Liver (tissue), 9 donors: ENCODE measurements around the gene MED19. TPM values are rescaled to one million over a fixed set of nuclear protein-coding genes. Genes with fewer than 3 reads are reported as not detected.
A peak's percentile ranks its signal among the peaks of the same experiment; 100 is the strongest.

Experiments used
- DNase-seq: peaks from one replicate; pipeline ENCODE4 v3.0.0-alpha.2; 2017; ENCODE audit warnings: low spot score
- H3K27ac ChIP-seq, 2 donors: one replicate each; pipeline ENCODE4 v1.7.0; 2013; ENCODE audit warnings: inconsistent platforms in 2 of 2, low read length in 2 of 2, control low read depth in 1 of 2, low read depth in 1 of 2, mild to moderate bottlenecking in 1 of 2
- H3K27me3 ChIP-seq, 4 donors: one replicate each; pipeline versions ENCODE4 v1.6.1 to v1.7.0; 2013; ENCODE audit warnings: low read length in 3 of 4, inconsistent platforms in 1 of 4, mild to moderate bottlenecking in 1 of 4, moderate library complexity in 1 of 4; ENCODE audit not compliant: control insufficient read depth in 4 of 4, insufficient read depth in 4 of 4
- H3K36me3 ChIP-seq, 4 donors: one replicate each; pipeline versions ENCODE4 v1.6.1 to v1.7.0; 2013; ENCODE audit warnings: low read length in 3 of 4, mild to moderate bottlenecking in 3 of 4, low read depth in 1 of 4, moderate library complexity in 1 of 4; ENCODE audit not compliant: control insufficient read depth in 4 of 4, insufficient read depth in 3 of 4
- H3K4me1 ChIP-seq, 4 donors: one replicate each; pipeline versions ENCODE4 v1.6.1 to v1.7.0; 2013; ENCODE audit warnings: low read length in 3 of 4, mild to moderate bottlenecking in 3 of 4, moderate library complexity in 1 of 4; ENCODE audit not compliant: control insufficient read depth in 4 of 4, insufficient read depth in 4 of 4
- H3K4me3 ChIP-seq, 3 donors: one replicate each; pipeline versions ENCODE4 v1.6.1 to v1.7.0; 2013; ENCODE audit warnings: low read length in 3 of 3, control low read depth in 1 of 3, low read depth in 1 of 3, mild to moderate bottlenecking in 1 of 3
- H3K9ac ChIP-seq, 2 donors: one replicate each; pipeline ENCODE4 v1.7.0; 2013; ENCODE audit warnings: low read length in 2 of 2, mild to moderate bottlenecking in 2 of 2, moderate library complexity in 2 of 2, control low read depth in 1 of 2, low read depth in 1 of 2
- H3K9me3 ChIP-seq, 4 donors: one replicate each; pipeline versions ENCODE4 v1.6.1 to v1.7.0; 2013; ENCODE audit warnings: low read length in 3 of 4; ENCODE audit not compliant: control insufficient read depth in 4 of 4
- EGR1 ChIP-seq, 2 donors: IDR thresholded peaks; 2 replicates each; pipeline ENCODE4 v1.6.1; 2016 to 2018; ENCODE audit warnings: antibody characterized with exemption in 2 of 2, low read depth in 2 of 2
- FOXA1 ChIP-seq: IDR thresholded peaks from 2 replicates; pipeline ENCODE4 v1.6.1; 2016; ENCODE audit warnings: antibody characterized with exemption
- FOXA2 ChIP-seq: IDR thresholded peaks from 2 replicates; pipeline ENCODE4 v1.6.1; 2016; ENCODE audit warnings: antibody characterized with exemption
- GABPA ChIP-seq, 2 donors: IDR thresholded peaks in 1 of 2; conservative IDR thresholded peaks in 1 of 2; 2 replicates each; pipeline ENCODE4 v1.6.1; 2016; ENCODE audit warnings: antibody characterized with exemption in 2 of 2, mild to moderate bottlenecking in 1 of 2, moderate library complexity in 1 of 2
- HNF4A ChIP-seq, 2 donors: conservative IDR thresholded peaks; 2 replicates each; pipeline ENCODE4 v1.6.1; 2016; ENCODE audit warnings: antibody characterized with exemption in 2 of 2, mild to moderate bottlenecking in 2 of 2
- HNF4G ChIP-seq: IDR thresholded peaks from 2 replicates; pipeline ENCODE4 v1.6.1; 2016; ENCODE audit warnings: antibody characterized with exemption
- JUND ChIP-seq, 2 donors: IDR thresholded peaks; 2 replicates each; pipeline ENCODE4 v1.6.1; 2016; ENCODE audit warnings: antibody characterized with exemption in 2 of 2
- NR2F2 ChIP-seq: IDR thresholded peaks from 2 replicates; pipeline ENCODE4 v1.6.1; 2016; ENCODE audit warnings: antibody characterized with exemption
- RAD21 ChIP-seq, 2 donors: IDR thresholded peaks; 2 replicates each; pipeline ENCODE4 v1.6.1; 2016; ENCODE audit warnings: antibody characterized with exemption in 2 of 2, mild to moderate bottlenecking in 2 of 2
- RXRA ChIP-seq, 2 donors: IDR thresholded peaks; 2 replicates each; pipeline ENCODE4 v1.6.1; 2017 to 2018; ENCODE audit warnings: antibody characterized with exemption in 2 of 2, mild to moderate bottlenecking in 1 of 2
- SP1 ChIP-seq: IDR thresholded peaks from 2 replicates; pipeline ENCODE4 v1.6.1; 2018; ENCODE audit warnings: antibody characterized with exemption, mild to moderate bottlenecking
- TAF1 ChIP-seq: conservative IDR thresholded peaks from 2 replicates; pipeline ENCODE4 v1.6.1; 2016; ENCODE audit warnings: antibody characterized with exemption, mild to moderate bottlenecking
- YY1 ChIP-seq: IDR thresholded peaks from 2 replicates; pipeline ENCODE4 v1.6.1; 2016; ENCODE audit warnings: antibody characterized with exemption, mild to moderate bottlenecking
- WGBS: extraction: QIAGEN DNeasy Blood & Tissue Kit; methylation state at CpG from one replicate; pipeline ENCODE4 v1.1.7; 2013; 5-methylcytosine and 5-hydroxymethylcytosine counted together
- polyA plus RNA-seq, 2 donors: library from polyadenylated mRNA; stranded (reverse) in 1 of 2; unstranded in 1 of 2; fragments of 200-250 nt in 1 of 2; fragments of >200 nt in 1 of 2; fragmentation: Nextera tagmentation in 1 of 2; extraction: Ambion mirVana in 1 of 2; gene quantifications; one replicate each; pipeline versions ENCODE4 v1.2.1 to v1.2.3, GENCODE V29; 2013 to 2015
- total RNA-seq, 2 donors: library from RNA; depleted of rRNA; stranded (reverse); fragments of >200 nt; gene quantifications; one replicate each; pipeline ENCODE4 v1.2.3, GENCODE V29; 2014
- TF ChIP-seq, protein P1 (sequence below): fragments of 150-350 bp; IDR thresholded peaks from 2 replicates; pipeline ENCODE4 v1.5.1; 2017; ENCODE audit warnings: improper control_type of control experiment, low read depth, low read length; ENCODE audit not compliant: missing input control
- TF ChIP-seq, protein P2 (sequence below): IDR thresholded peaks from 2 replicates; pipeline ENCODE4 v1.6.1; 2016; ENCODE audit warnings: antibody characterized with exemption
- TF ChIP-seq, protein P3 (sequence below): IDR thresholded peaks from 2 replicates; pipeline ENCODE4 v1.6.1; 2016; ENCODE audit warnings: antibody characterized with exemption
- TF ChIP-seq, protein P4 (sequence below): IDR thresholded peaks from 2 replicates; pipeline ENCODE4 v1.6.1; 2016; ENCODE audit warnings: antibody characterized with exemption, mild to moderate bottlenecking
- TF ChIP-seq, protein P5 (sequence below): IDR thresholded peaks from 2 replicates; pipeline ENCODE4 v1.6.1; 2016; ENCODE audit warnings: antibody characterized with exemption
- donor health status: healthy.
- donor health status: healthy.
- donor health status: healthy.
- donor health status: healthy.
- donor health status: healthy.

The MED19 gene
- total and polyA plus RNA-seq, 4 donors = 4.4 to 11.3 (median 6.5) TPM

DNA sequence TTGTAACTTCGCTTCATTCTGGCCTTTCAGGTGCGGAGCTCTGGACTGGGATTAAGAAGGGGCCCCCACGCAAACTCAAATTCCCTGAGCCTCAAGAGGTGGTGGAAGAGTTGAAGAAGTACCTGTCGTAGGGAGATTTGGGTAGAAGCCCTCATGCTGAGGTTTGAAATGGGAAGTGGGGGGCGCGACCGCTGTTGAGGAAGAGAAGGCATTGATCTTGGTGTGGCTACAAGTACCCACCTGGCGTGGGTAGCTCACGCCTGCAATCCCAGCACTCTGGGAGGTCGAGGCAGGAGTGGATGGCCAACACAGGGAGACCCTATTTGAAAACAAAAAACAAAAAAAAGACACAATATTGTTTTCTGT is 30.1 kb upstream of the MED19 start (continued):
- TF ChIP-seq, protein P1, sequence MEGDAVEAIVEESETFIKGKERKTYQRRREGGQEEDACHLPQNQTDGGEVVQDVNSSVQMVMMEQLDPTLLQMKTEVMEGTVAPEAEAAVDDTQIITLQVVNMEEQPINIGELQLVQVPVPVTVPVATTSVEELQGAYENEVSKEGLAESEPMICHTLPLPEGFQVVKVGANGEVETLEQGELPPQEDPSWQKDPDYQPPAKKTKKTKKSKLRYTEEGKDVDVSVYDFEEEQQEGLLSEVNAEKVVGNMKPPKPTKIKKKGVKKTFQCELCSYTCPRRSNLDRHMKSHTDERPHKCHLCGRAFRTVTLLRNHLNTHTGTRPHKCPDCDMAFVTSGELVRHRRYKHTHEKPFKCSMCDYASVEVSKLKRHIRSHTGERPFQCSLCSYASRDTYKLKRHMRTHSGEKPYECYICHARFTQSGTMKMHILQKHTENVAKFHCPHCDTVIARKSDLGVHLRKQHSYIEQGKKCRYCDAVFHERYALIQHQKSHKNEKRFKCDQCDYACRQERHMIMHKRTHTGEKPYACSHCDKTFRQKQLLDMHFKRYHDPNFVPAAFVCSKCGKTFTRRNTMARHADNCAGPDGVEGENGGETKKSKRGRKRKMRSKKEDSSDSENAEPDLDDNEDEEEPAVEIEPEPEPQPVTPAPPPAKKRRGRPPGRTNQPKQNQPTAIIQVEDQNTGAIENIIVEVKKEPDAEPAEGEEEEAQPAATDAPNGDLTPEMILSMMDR = no peak
- TF ChIP-seq TAF1 (no peak), JUND (IDR thresholded peaks at IDR 0.05) (no peak), HNF4A (conservative IDR thresholded peaks at IDR 0.05) (no peak), SP1 (no peak), HNF4G (no peak), NR2F2 (no peak), FOXA1 (no peak), FOXA2 (no peak)
- TF ChIP-seq, protein P2, sequence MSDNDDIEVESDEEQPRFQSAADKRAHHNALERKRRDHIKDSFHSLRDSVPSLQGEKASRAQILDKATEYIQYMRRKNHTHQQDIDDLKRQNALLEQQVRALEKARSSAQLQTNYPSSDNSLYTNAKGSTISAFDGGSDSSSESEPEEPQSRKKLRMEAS = no peak

DNA sequence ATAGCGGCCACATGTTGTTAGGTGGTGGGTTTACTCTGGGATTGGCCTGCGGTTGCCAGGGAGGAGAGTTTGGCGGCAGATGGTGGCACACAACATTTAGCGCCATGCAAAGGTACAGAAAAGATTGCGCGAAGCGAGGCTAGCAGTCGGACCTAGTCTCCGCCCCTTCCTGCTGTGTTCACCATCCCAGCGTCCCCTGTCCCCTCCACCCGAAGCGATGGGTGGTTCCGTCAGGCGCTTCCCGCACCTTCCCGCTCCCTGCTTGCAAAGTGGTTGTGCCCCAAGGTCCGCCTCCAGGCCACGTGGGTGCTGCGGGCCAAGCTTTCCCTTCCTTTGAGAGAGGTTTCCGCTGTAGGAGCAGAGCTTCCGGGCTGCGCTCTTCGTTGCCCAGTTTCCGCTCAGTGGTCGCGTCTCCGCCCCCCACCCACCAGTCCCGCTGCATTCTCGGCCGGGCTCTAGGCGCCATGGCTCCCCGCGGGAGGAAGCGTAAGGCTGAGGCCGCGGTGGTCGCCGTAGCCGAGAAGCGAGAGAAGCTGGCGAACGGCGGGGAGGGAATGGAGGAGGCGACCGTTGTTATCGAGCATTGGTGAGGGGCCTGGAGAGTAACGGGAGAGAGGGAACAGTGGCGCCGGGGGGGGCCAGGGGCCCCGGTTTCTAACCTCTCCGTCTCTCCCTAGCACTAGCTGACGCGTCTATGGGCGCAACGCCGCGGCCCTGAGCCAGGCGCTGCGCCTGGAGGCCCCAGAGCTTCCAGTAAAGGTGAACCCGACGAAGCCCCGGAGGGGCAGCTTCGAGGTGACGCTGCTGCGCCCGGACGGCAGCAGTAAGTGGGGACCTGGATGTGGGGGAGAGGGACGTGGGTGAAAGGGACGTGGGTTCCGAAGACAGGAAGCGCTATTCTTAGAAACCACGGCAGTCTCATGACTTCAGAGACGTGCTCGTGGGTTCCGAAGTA is 29.4 kb upstream of the MED19 start, which contains the start of gene SELENOH:
Gene SELENOH, plus strand, starts transcription at position 360 of the 955 bp plus-strand sequence. Its CDS starts 105 bp downstream, at position 465.
- Histone ChIP-seq H3K36me3 (peaks cover 12 to 36% (median 23%) of the 10 kb centered on the region in 4 donors), H3K9ac (peak within 1 kb of the TSS; percentile 75 to 93), H3K4me1 (peaks cover 0 to 17% (median 12%) of the 10 kb centered on the region in 4 donors), H3K9me3 (no peaks in the 10 kb centered on the region), H3K27ac (peak within 1 kb of the TSS; percentile 82 to 84), H3K27me3 (no peaks in the 10 kb centered on the region), H3K4me3 (peak within 1 kb of the TSS; percentile 73 to 97 (median 95))
- DNase-seq = peak; percentile 92
- WGBS = under 1% methylated on average over 75 of the region's 75 CpGs
- TF ChIP-seq FOXA1 (no peak), JUND (IDR thresholded peaks at IDR 0.05) (no peak), SP1 (peak; percentile 90), TAF1 (peak; percentile 89), HNF4G (no peak), GABPA (IDR thresholded peaks at IDR 0.05 in 1 of 2, conservative IDR thresholded peaks at IDR 0.05 in 1 of 2) (peak; percentile 84 to 95), NR2F2 (no peak), RXRA (IDR thresholded peaks at IDR 0.05) (peak; percentile 67 to 70), RAD21 (IDR thresholded peaks at IDR 0.05) (peak; percentile 44 to 62), YY1 (peak; percentile 88), EGR1 (IDR thresholded peaks at IDR 0.05; ENCODE audit: low read depth in 2 of 2) (peak; percentile 72 to 73), HNF4A (conservative IDR thresholded peaks at IDR 0.05) (peak; percentile 38 to 56), FOXA2 (no peak)
- TF ChIP-seq, protein P3, sequence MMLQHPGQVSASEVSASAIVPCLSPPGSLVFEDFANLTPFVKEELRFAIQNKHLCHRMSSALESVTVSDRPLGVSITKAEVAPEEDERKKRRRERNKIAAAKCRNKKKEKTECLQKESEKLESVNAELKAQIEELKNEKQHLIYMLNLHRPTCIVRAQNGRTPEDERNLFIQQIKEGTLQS = peak; percentile 53
- TF ChIP-seq, protein P4, sequence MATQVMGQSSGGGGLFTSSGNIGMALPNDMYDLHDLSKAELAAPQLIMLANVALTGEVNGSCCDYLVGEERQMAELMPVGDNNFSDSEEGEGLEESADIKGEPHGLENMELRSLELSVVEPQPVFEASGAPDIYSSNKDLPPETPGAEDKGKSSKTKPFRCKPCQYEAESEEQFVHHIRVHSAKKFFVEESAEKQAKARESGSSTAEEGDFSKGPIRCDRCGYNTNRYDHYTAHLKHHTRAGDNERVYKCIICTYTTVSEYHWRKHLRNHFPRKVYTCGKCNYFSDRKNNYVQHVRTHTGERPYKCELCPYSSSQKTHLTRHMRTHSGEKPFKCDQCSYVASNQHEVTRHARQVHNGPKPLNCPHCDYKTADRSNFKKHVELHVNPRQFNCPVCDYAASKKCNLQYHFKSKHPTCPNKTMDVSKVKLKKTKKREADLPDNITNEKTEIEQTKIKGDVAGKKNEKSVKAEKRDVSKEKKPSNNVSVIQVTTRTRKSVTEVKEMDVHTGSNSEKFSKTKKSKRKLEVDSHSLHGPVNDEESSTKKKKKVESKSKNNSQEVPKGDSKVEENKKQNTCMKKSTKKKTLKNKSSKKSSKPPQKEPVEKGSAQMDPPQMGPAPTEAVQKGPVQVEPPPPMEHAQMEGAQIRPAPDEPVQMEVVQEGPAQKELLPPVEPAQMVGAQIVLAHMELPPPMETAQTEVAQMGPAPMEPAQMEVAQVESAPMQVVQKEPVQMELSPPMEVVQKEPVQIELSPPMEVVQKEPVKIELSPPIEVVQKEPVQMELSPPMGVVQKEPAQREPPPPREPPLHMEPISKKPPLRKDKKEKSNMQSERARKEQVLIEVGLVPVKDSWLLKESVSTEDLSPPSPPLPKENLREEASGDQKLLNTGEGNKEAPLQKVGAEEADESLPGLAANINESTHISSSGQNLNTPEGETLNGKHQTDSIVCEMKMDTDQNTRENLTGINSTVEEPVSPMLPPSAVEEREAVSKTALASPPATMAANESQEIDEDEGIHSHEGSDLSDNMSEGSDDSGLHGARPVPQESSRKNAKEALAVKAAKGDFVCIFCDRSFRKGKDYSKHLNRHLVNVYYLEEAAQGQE = peak; percentile 84
- TF ChIP-seq, protein P1 = no peak
- TF ChIP-seq, protein P2 = peak; percentile 97
- TF ChIP-seq, protein P5, sequence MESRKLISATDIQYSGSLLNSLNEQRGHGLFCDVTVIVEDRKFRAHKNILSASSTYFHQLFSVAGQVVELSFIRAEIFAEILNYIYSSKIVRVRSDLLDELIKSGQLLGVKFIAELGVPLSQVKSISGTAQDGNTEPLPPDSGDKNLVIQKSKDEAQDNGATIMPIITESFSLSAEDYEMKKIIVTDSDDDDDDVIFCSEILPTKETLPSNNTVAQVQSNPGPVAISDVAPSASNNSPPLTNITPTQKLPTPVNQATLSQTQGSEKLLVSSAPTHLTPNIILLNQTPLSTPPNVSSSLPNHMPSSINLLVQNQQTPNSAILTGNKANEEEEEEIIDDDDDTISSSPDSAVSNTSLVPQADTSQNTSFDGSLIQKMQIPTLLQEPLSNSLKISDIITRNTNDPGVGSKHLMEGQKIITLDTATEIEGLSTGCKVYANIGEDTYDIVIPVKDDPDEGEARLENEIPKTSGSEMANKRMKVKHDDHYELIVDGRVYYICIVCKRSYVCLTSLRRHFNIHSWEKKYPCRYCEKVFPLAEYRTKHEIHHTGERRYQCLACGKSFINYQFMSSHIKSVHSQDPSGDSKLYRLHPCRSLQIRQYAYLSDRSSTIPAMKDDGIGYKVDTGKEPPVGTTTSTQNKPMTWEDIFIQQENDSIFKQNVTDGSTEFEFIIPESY = peak; percentile 78
